Stimulated activated CD4-positive, alpha-beta T cell treated with anti-CD3 and anti-CD28 coated beads, Interleukin-1b, Interleukin-23, amount 100 ng/mL, for 1 hour (primary cell): ENCODE measurements around the gene ATP8B1.

Experiments used
- DNase-seq, 2 donors: peaks; one replicate each; pipeline ENCODE4 v3.0.0-alpha.2; 2020; ENCODE audit warnings: low read depth in 2 of 2

The ATP8B1 gene

DNA sequence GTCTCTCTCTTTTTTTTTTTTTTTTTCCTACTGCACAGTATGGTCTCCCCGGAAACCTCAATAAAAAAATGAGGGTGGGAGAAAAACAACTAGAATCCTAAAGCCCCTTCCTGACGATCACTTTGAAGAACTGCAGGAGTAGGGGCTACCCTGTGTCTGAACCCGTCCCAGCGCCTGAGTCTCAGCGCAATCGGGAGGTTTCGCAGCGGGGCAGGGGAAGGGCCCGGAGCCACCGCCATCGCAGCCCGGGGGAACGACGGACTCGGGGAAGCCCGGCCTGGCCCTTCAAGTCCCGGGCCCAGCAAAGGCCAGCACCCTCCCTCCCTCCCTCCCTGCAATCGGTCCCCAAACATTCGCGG lies 181.9 kb downstream of the ATP8B1 start:
- DNase-seq = no peak

DNA sequence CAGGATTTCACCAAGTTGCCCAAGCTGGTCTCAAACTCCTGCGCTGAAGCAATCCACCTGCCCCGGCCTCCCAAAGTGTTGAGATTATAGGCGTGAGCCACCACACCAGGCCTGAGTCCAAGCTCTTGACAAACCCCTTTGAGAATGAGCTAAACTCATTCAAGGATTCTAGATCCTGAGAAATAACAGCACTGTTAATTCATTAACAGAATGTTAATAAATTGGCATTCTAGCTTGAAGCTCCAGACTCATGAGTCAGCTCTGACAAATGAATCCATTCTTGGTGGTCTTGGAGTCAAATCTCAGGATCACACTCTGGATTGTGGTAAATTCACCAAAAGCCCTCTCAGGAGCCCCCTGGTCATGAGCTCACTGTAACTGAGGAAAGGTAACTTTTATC lies 183.2 kb downstream of the ATP8B1 start:
- no peak for DNase-seq

DNA sequence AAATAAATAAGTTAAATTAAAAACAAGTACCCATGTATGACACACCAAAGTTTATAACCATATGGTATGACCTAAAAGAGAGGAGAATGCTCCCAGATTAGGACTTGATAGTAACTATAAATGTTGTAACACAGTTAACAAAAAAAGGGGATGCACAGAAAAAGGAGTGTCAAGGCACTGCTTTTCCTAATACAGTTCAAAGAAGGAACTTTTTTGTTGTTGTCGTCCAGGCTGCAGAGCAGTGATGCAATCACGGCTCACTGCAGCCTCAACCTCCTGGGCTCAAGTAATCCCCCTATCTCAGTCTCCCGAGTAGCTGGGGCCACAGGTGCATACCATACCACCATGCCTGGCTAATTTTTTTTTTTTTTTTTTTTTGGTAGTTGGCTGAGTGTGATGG lies 184.2 kb downstream of the ATP8B1 start:
- DNase-seq = no peak

DNA sequence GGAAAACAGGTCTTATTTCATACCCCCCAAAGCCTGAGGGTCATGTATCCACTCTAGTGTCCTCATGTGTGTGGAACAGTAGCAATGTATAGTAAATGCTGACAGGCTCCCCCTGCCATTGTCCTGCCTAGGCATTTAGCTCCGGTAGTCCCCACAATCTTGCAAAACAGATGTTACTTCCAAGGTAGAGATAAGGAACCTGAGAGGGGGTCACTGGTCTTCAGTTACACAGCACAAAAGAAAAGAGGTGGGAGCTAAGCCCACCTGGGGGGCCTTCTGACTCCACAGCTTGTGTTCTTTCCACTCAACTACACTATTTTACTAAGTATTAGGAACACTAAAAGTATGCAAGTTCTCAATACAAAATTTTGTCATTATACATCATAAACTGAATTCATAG lies 199.2 kb downstream of the ATP8B1 start:
- DNase-seq = no peak
